Fibroblast of pulmonary artery (primary cell): Measurements from ENCODE around the gene PRKCE.

Source experiments
- DNase-seq: peaks from one replicate; pipeline ENCODE4 v3.0.0-alpha.2; 2010; ENCODE audit warnings: low read depth
- H3K4me3 ChIP-seq: replicated peaks from 2 replicates; pipeline ENCODE4 v1.5.1; 2011; ENCODE audit warnings: low read depth, mild to moderate bottlenecking, control low read depth, low read length, moderate library complexity
- CTCF ChIP-seq: IDR thresholded peaks from 2 replicates; pipeline ENCODE4 v1.5.1; 2011; ENCODE audit warnings: mild to moderate bottlenecking, control low read depth, low read length, inconsistent platforms; ENCODE audit errors: missing control alignments

PRKCE gene

GRCh38 chr2:46056541-46056940 lies 405.1 kb downstream of the PRKCE start:
- no peak overlapping the region for H3K4me3 ChIP-seq
- DNase-seq: no peak
- TF ChIP-seq CTCF: no peak

DNA sequence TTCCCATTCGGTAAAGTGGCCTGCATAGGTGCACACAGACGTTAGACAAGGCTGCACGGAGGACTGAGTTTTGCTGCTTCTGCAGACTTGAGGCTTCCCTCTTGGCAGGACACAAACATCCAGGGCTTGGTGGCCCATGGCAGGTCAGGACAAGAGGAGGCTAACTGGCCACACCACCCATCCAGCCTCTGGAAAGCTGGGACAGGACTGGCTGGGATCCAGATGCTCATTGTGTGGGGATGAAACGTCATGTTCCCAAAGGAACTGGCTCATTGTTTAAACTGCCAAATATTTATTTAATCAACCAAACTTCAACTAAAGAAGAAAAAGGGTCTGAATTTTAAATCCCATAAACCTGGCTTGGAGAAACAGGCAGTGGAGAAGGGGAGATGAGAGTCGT lies 406.7 kb downstream of the PRKCE start:
- H3K4me3 ChIP-seq: no peak overlapping the region
- TF ChIP-seq CTCF: no peak
- peak; percentile 47 for DNase-seq

DNA sequence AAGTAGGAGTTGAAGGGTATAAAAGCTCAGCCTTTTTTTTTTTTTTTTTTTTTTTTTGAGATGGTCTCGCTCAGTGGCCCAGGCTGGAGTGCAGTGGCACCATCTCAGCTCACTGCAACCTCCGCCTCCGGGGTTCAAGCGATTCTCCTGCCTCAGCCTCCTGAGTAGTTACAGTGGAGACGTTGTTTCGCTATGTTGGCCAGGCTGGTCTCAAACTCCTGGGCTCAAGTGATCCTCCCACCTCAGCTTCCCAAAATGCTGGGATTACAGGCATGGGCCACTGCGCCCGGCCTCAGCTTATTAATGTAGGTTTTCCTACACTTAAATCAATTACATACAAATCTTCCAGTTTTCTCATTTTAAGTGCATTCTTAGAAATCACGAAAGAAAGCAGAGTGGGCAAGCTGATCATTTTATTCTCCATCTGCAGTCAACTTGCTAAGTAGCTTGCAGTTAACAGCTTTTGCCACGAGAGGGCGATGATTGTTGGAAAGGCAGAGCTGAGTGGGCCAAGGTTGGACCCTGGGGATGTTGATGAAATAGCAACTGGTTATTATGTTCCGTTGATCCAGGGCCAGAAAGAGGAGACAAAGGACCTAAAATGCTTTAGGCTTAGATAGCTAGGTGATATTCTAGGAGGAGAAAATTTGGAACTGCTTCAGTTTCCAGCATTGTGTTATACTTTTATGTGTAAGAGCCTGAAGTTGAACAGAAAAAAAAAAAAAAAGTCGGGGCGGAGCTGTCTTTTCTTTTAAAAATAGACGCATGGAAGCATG lies 411.4 kb downstream of the PRKCE start:
- peak; percentile 97 for DNase-seq
- peak; percentile 95 for TF ChIP-seq CTCF
- H3K4me3 ChIP-seq: no peak overlapping the region

GRCh38 chr2:46064396-46064795 lies 412.9 kb downstream of the PRKCE start:
- TF ChIP-seq CTCF: no peak
- no peak overlapping the region for H3K4me3 ChIP-seq
- DNase-seq: no peak

- DNase-seq: peak; percentile 86
- no peak overlapping the region for H3K4me3 ChIP-seq
- no peak for TF ChIP-seq CTCF
Observed at GRCh38 chr2:46065152-46065551, 413.7 kb downstream of the PRKCE start.

GRCh38 chr2:46066116-46066515 lies 414.6 kb downstream of the PRKCE start:
- DNase-seq: no peak
- no peak for TF ChIP-seq CTCF
- no peak overlapping the region for H3K4me3 ChIP-seq

GRCh38 chr2:46066601-46067000 lies 415.1 kb downstream of the PRKCE start:
- no peak for DNase-seq

More at GRCh38 chr2:46066601-46067000, 415.1 kb downstream of the PRKCE start:
- TF ChIP-seq CTCF: no peak
- H3K4me3 ChIP-seq: no peak overlapping the region
